ENCODE measurements around the gene BPIFB6. TPM values are rescaled to one million over a fixed set of nuclear protein-coding genes. Genes with fewer than 3 reads are reported as not detected.

Gene BPIFB6
- total and polyA plus RNA-seq, 2 of the 4 experiments (the other 2 are of a cell fraction), result not detected

GRCh38 chr20:33067806-33068205 lies 36.4 kb downstream of the BPIFB6 start:
- intact Hi-C loops (cut with micrococcal nuclease) (no loop called here), in situ Hi-C loops (cut with MboI; ENCODE audit: low sequenced_read_pairs) (no loop called here)

More at GRCh38 chr20:33067806-33068205, 36.4 kb downstream of the BPIFB6 start:
- Histone ChIP-seq H3K79me1 (ENCODE audit: low read depth in 1 of 2, low read length in 2 of 2) (no peaks in the 10 kb centered on the region), H3K4ac (ENCODE audit: low read depth, low read length) (no peak overlapping the region), H3K9me1 (ENCODE audit: insufficient read depth, low read length) (no peaks in the 10 kb centered on the region), H3K14ac (replicated peaks; ENCODE audit: low read depth, low read length) (no peak overlapping the region), H3K4me3 (ENCODE audit: insufficient read depth, low read depth, low read length) (no peak overlapping the region), H4K91ac (ENCODE audit: insufficient read depth, low read depth, low read length) (no peak overlapping the region), H3K4me2 (ENCODE audit: low read depth, low read length) (no peak overlapping the region), H3K4me1 (ENCODE audit: control insufficient read depth, insufficient read depth, low read length) (no peaks in the 10 kb centered on the region), H3K9ac (ENCODE audit: low read depth, low read length) (no peak overlapping the region), H3K9me3 (ENCODE audit: control insufficient read depth, insufficient read depth, low read length) (no peaks in the 10 kb centered on the region), H4K8ac (ENCODE audit: low read depth in 2 of 2, low read length in 2 of 2) (no peak overlapping the region), H3K18ac (ENCODE audit: low read depth, low read length) (no peak overlapping the region), H3K56ac (ENCODE audit: extremely low read depth, insufficient read depth, low read length) (no peak overlapping the region), H2BK120ac (ENCODE audit: low read depth, low read length) (no peak overlapping the region), H3K27me3 (ENCODE audit: control insufficient read depth, insufficient read depth, low read length) (peaks cover 12% of the 10 kb centered on the region), H4K20me1 (ENCODE audit: insufficient read depth, low read length) (no peaks in the 10 kb centered on the region), H2AK5ac (ENCODE audit: low read depth, low read length) (no peak overlapping the region), H3K36me3 (ENCODE audit: control insufficient read depth, insufficient read depth, low read length) (no peaks in the 10 kb centered on the region), H2BK20ac (ENCODE audit: low read depth, low read length) (no peak overlapping the region), H3K27ac (ENCODE audit: insufficient read depth, low read length) (no peak overlapping the region), H3K23ac (ENCODE audit: low read depth, low read length) (no peak overlapping the region), H2BK5ac (ENCODE audit: low read depth, low read length, poor library complexity, severe bottlenecking) (no peak overlapping the region), H2AK9ac (replicated peaks; ENCODE audit: low read depth, low read length, poor library complexity) (no peak overlapping the region), H2AFZ (replicated peaks; ENCODE audit: low read length, poor library complexity) (no peak overlapping the region), H4K5ac (ENCODE audit: low read depth, low read length) (no peak overlapping the region), H2BK15ac (ENCODE audit: low read depth, low read length) (no peak overlapping the region)
- ChIA-PET CTCF (no interaction called here), POLR2A (ENCODE audit: unreplicated experiment) (no interaction called here)
- dilution Hi-C loops (cut with HindIII; ENCODE audit: low sequenced_read_pairs, unreplicated experiment), result no loop called here
- no peak for TF ChIP-seq POLR2A (IDR thresholded peaks at IDR 0.05; ENCODE audit: low read depth, low read length)
- no peak for TF ChIP-seq RCOR1 (IDR thresholded peaks at IDR 0.05; ENCODE audit: insufficient replicate concordance, low read length)
- no peak for TF ChIP-seq RAD21 (IDR thresholded peaks at IDR 0.05; ENCODE audit: low read length)
- no peak for TF ChIP-seq FOS (IDR thresholded peaks at IDR 0.05; ENCODE audit: low read depth, low read length)
- no peak for TF ChIP-seq RFX5 (IDR thresholded peaks at IDR 0.05; ENCODE audit: low read depth, low read length)
- TF ChIP-seq MAFK (IDR thresholded peaks at IDR 0.05; ENCODE audit: low read depth, low read length), result no peak
- TF ChIP-seq USF2 (IDR thresholded peaks at IDR 0.05; ENCODE audit: low read depth, low read length), result no peak
- TF ChIP-seq NFE2L2 (IDR thresholded peaks at IDR 0.05; ENCODE audit: low read depth, low read length), result no peak
- no peak for TF ChIP-seq SMC3 (IDR thresholded peaks at IDR 0.05; ENCODE audit: low read depth, low read length)
- TF ChIP-seq ELK1 (IDR thresholded peaks at IDR 0.05; ENCODE audit: borderline replicate concordance, low read depth, low read length), result no peak
- no peak for TF ChIP-seq CEBPB (IDR thresholded peaks at IDR 0.05; ENCODE audit: low read depth, low read length)
- BruUV-seq (replicated peaks), result no TSS peak
- no CpG with 5 or more reads among the region's 3 CpGs for WGBS, 2 experiments (ENCODE audit: extremely low coverage in 2 of 2, insufficient read length in 1 of 2)
- DNase-seq (no peak), ATAC-seq (ENCODE audit: low read depth) (no peak)

Measured in IMR-90 (cell line).